Keratinocyte (primary cell): ENCODE data around the gene TENT4A. TPM values are rescaled to one million over a fixed set of nuclear protein-coding genes. Genes with fewer than 3 reads are reported as not detected.

Experiments
- DNase-seq: peaks from one replicate; pipeline ENCODE4 v3.0.0-alpha.2; 2011; ENCODE audit warnings: low read depth, missing footprints, low spot score
- FAIRE-seq: peaks from 2 replicates; lab custom pipeline; 2011; peaks lifted over from hg19 to GRCh38; lab: Jason Lieb, UNC
- H2AFZ ChIP-seq: 2 replicates; pipeline ENCODE4 v1.6.0; 2012; ENCODE audit warnings: low read length, control low read depth, inconsistent platforms; ENCODE audit not compliant: control insufficient read depth
- H3K27ac ChIP-seq: 2 replicates; pipeline ENCODE4 v1.5.1; 2011; ENCODE audit warnings: low read length; ENCODE audit not compliant: control insufficient read depth, insufficient read depth
- H3K27me3 ChIP-seq: 3 replicates; pipeline ENCODE4 v1.6.0; 2011; ENCODE audit warnings: low read length; ENCODE audit not compliant: control insufficient read depth, insufficient read depth; ENCODE audit errors: extremely low read depth
- H3K36me3 ChIP-seq, 2 experiments: 2 replicates in 1 of 2; 3 replicates in 1 of 2; pipeline ENCODE4 v1.5.1; 2011; ENCODE audit warnings: low read length in 2 of 2, mild to moderate bottlenecking in 1 of 2; ENCODE audit not compliant: control insufficient read depth in 2 of 2, insufficient read depth in 2 of 2; ENCODE audit errors: extremely low read depth in 1 of 2
- H3K4me1 ChIP-seq: 3 replicates; pipeline ENCODE4 v1.5.1; 2011; ENCODE audit warnings: low read length; ENCODE audit not compliant: control insufficient read depth, insufficient read depth; ENCODE audit errors: extremely low read depth
- H3K4me2 ChIP-seq: 3 replicates; pipeline ENCODE4 v1.6.0; 2011; ENCODE audit warnings: low read depth, low read length; ENCODE audit not compliant: control insufficient read depth, insufficient read depth; ENCODE audit errors: extremely low read depth
- H3K4me3 ChIP-seq, 3 experiments: fragments of 200-600 bp in 1 of 3; sonication (generic) in 1 of 3; 2 replicates in 2 of 3; 3 replicates in 1 of 3; pipeline ENCODE4 v1.5.1; 2011 to 2016; ENCODE audit warnings: low read length in 3 of 3, mild to moderate bottlenecking in 3 of 3, control low read depth in 2 of 3, inconsistent platforms in 1 of 3, low read depth in 1 of 3, mixed read lengths in 1 of 3, mixed run types in 1 of 3, moderate library complexity in 1 of 3; ENCODE audit not compliant: control insufficient read depth in 2 of 3, insufficient read depth in 2 of 3; ENCODE audit errors: extremely low read depth in 1 of 3
- H3K79me2 ChIP-seq: 2 replicates; pipeline ENCODE4 v1.6.0; 2012; ENCODE audit warnings: low read length; ENCODE audit not compliant: control insufficient read depth, insufficient read depth
- H3K9ac ChIP-seq: 3 replicates; pipeline ENCODE4 v1.6.0; 2011; ENCODE audit warnings: low read length; ENCODE audit not compliant: control insufficient read depth, insufficient read depth; ENCODE audit errors: extremely low read depth
- H3K9me1 ChIP-seq: 3 replicates; pipeline ENCODE4 v1.6.0; 2011; ENCODE audit warnings: low read length; ENCODE audit not compliant: control insufficient read depth, insufficient read depth; ENCODE audit errors: extremely low read depth
- H3K9me3 ChIP-seq: 2 replicates; pipeline ENCODE4 v1.5.1; 2012; ENCODE audit warnings: low read depth, low read length; ENCODE audit not compliant: control insufficient read depth
- H4K20me1 ChIP-seq: 3 replicates; pipeline ENCODE4 v1.6.0; 2011; ENCODE audit warnings: low read length; ENCODE audit not compliant: control insufficient read depth, insufficient read depth; ENCODE audit errors: extremely low read depth
- EZH2 ChIP-seq: IDR thresholded peaks from one replicate; pipeline ENCODE4 v1.6.1; 2012; ENCODE audit warnings: inconsistent platforms, mild to moderate bottlenecking, low read length, moderate library complexity
- dilution Hi-C: fragments of 300-500 bp; cut with MboI; formaldehyde crosslinking; loops from one replicate; pipeline ENCODE4 v1.7.0; 2020; ENCODE audit warnings: low sequenced_read_pairs; ENCODE audit not compliant: extremely low pct_ligation_motif_present
- polyA plus RNA-seq, 5 experiments: library from polyadenylated mRNA; depleted of rRNA in 3 of 5; stranded (reverse) in 3 of 5; stranded (forward) in 1 of 5; unstranded in 1 of 5; fragments of >200 nt; gene quantifications; 1 replicate in 1 of 5; 2 replicates in 3 of 5; 3 replicates in 1 of 5; pipeline versions ENCODE4 v1.2.1 to v1.2.3, GENCODE V29; 2011 to 2012; ENCODE audit warnings: missing spikeins in 2 of 5, low read depth in 1 of 5, low replicate concordance in 1 of 5
- TF ChIP-seq, protein P1 (sequence below), 3 experiments: IDR thresholded peaks in 1 of 3; conservative IDR thresholded peaks in 1 of 3; optimal IDR thresholded peaks in 1 of 3; 2 replicates in 2 of 3; 3 replicates in 1 of 3; pipeline versions ENCODE3 to v1.5.1; 2011; ENCODE audit warnings: low read length in 3 of 3, mild to moderate bottlenecking in 3 of 3, moderate library complexity in 2 of 3, control low read depth in 1 of 3, inconsistent platforms in 1 of 3; ENCODE audit not compliant: insufficient read depth in 2 of 3; ENCODE audit errors: extremely low read depth in 1 of 3

Gene TENT4A
- polyA plus RNA-seq, 1 donor (not counting 4 experiments of a cell fraction or from before 2014, with no cell fraction given), result 5.9 TPM

DNA sequence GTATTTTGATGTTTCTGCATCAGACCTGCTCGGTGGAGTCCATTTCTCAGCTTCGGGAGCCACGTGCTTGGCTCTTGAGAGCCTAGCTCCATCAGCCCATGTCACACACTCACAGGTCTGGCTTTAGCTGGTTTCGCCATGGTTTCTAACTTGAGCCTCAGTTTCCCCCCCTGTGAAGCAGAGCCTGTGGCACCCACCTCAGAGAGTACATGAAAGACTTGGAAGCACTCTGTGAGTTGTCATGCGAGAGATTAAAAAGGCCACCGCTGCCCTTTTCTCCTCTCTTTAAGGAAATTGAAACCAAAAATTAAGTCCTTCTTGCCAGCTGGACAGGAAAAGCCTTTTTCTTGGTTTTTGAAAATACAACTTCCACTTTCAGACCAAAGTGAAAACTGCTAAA is 8.8 kb downstream of the TENT4A start:
- no peak for TF ChIP-seq EZH2
- TF ChIP-seq, protein P1, sequence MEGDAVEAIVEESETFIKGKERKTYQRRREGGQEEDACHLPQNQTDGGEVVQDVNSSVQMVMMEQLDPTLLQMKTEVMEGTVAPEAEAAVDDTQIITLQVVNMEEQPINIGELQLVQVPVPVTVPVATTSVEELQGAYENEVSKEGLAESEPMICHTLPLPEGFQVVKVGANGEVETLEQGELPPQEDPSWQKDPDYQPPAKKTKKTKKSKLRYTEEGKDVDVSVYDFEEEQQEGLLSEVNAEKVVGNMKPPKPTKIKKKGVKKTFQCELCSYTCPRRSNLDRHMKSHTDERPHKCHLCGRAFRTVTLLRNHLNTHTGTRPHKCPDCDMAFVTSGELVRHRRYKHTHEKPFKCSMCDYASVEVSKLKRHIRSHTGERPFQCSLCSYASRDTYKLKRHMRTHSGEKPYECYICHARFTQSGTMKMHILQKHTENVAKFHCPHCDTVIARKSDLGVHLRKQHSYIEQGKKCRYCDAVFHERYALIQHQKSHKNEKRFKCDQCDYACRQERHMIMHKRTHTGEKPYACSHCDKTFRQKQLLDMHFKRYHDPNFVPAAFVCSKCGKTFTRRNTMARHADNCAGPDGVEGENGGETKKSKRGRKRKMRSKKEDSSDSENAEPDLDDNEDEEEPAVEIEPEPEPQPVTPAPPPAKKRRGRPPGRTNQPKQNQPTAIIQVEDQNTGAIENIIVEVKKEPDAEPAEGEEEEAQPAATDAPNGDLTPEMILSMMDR (optimal IDR thresholded peaks at IDR 0.05 in 1 of 3, IDR thresholded peaks at IDR 0.05 in 1 of 3, conservative IDR thresholded peaks at IDR 0.05 in 1 of 3; ENCODE audit: extremely low read depth in 1 of 3, insufficient read depth in 2 of 3, low read length in 3 of 3), result no peak
- DNase-seq (no peak), FAIRE-seq (no peak)
- Histone ChIP-seq H3K27ac (no peak overlapping the region), H3K9me3 (no peaks in the 10 kb centered on the region), H3K4me3 (no peak overlapping the region), H4K20me1 (peaks cover 34% of the 10 kb centered on the region), H3K4me1 (peaks cover 3% of the 10 kb centered on the region), H3K36me3 (peaks cover 4 to 18% of the 10 kb centered on the region in 2 experiments), H2AFZ (no peak overlapping the region), H3K9ac (no peak overlapping the region), H3K9me1 (peaks cover 4% of the 10 kb centered on the region), H3K79me2 (peaks cover 98% of the 10 kb centered on the region), H3K4me2 (no peak overlapping the region), H3K27me3 (no peaks in the 10 kb centered on the region)
- dilution Hi-C loops, result no loop called here

DNA sequence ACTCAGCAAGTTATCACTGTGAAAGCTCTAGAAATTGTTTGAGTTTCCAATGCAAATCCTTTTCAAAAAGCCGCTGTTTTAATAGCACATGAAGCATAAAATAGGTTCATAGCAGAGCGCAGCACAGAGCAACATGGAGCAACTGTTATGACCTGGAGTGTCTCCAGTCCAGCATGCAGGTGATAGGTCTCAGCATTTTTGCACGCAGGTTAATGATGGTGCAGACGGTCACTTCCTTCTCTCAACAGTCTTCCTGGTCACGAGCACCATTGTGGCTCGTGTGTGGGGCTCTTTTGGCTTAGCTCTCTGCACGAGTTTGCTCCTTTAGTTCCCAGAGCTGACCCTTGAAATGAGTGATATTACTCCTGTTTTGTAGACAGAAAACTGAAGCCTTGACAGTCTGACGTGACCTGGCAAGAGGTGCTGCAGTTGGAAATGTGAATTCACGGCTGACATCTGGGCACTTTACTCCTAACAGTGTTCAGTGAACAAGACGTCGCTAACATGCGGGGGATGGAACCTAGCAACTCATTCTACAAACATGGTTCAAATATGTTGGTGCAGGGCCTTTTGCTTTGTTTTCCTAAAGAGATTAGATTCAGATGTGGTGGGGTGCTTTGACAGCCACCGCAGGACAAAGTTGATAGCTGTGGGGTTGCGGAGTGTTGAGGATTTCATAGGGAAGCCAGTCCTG is 10.0 kb downstream of the TENT4A start:
- no peak overlapping the region for H3K27ac ChIP-seq
- peaks cover 98% of the 10 kb centered on the region for H3K79me2 ChIP-seq
- DNase-seq (no peak), FAIRE-seq (no peak)
- no peaks in the 10 kb centered on the region for H3K9me3 ChIP-seq
- no peak overlapping the region for H3K4me2 ChIP-seq
- dilution Hi-C loops, result no loop called here
- TF ChIP-seq, protein P1 (optimal IDR thresholded peaks at IDR 0.05 in 1 of 3, IDR thresholded peaks at IDR 0.05 in 1 of 3, conservative IDR thresholded peaks at IDR 0.05 in 1 of 3; ENCODE audit: extremely low read depth in 1 of 3, insufficient read depth in 2 of 3, low read length in 3 of 3), result no peak
- H3K9me1 ChIP-seq, result peaks cover 4% of the 10 kb centered on the region
- peaks cover 4 to 12% of the 10 kb centered on the region in 2 experiments for H3K36me3 ChIP-seq
- no peak overlapping the region for H3K9ac ChIP-seq
- H3K4me1 ChIP-seq, result no peaks in the 10 kb centered on the region
- no peak overlapping the region for H3K4me3 ChIP-seq
- H3K27me3 ChIP-seq, result no peaks in the 10 kb centered on the region
- H2AFZ ChIP-seq, result no peak overlapping the region
- peaks cover 22% of the 10 kb centered on the region for H4K20me1 ChIP-seq
